ENCODE measurements around the gene TBC1D24.

DNA sequence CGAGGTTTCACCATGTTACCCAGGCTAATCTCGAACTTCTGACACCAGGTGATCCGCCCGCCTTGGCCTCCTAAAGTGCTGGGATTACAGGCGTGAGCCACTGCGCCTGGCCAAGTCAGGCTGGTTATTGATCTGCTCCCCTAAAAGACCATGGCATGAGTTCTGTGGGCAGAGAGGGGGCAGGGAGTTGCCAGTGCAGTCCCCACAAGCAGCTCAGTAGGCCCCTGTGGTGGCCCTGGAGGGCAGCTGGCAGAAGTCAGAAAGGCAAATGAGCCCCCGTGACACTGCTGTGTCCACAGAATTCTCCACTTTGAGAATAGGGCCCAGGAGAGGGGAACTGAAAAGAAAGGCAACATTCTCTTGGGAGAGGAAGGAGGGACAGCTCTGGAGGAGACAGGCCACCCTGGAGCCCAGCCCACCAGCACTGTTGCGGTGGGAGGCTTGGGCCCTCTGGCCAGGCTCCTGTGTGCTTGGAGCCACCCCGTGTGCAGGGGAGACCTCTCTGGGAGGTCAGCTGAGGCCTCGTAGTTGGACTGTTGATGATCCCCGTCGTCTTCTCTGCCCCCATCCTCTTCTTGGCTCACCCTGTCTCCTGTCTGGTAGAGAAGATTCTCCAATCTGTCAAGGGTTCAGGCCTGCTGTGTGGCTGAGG is 43.2 kb downstream of the TBC1D24 start:
- TF ChIP-seq, protein P1, sequence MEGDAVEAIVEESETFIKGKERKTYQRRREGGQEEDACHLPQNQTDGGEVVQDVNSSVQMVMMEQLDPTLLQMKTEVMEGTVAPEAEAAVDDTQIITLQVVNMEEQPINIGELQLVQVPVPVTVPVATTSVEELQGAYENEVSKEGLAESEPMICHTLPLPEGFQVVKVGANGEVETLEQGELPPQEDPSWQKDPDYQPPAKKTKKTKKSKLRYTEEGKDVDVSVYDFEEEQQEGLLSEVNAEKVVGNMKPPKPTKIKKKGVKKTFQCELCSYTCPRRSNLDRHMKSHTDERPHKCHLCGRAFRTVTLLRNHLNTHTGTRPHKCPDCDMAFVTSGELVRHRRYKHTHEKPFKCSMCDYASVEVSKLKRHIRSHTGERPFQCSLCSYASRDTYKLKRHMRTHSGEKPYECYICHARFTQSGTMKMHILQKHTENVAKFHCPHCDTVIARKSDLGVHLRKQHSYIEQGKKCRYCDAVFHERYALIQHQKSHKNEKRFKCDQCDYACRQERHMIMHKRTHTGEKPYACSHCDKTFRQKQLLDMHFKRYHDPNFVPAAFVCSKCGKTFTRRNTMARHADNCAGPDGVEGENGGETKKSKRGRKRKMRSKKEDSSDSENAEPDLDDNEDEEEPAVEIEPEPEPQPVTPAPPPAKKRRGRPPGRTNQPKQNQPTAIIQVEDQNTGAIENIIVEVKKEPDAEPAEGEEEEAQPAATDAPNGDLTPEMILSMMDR (IDR thresholded peaks at IDR 0.05; ENCODE audit: insufficient read depth, low read length, poor library complexity, severe bottlenecking): no peak
- no peak for TF ChIP-seq EZH2phosphoT487 (conservative IDR thresholded peaks at IDR 0.05; ENCODE audit: low read length)

Data from SU-DHL-6 (cell line).